Measurements from ENCODE around the gene EFCAB8.
"Not testable (repeated sequence)": the region's sequence is repeated elsewhere in the genome, so short reads cannot be mapped to it uniquely, and the experiment has no call there.

EFCAB8 gene

GRCh38 chr20:32962053-32962452 is 103.3 kb downstream of the EFCAB8 start:
- in situ Hi-C loops (cut with HindIII; ENCODE audit: low pct_unique_long_range_greater_than_20kb, low sequenced_read_pairs), result no loop called here
- no peak for TF ChIP-seq JUND (IDR thresholded peaks at IDR 0.05; ENCODE audit: low read depth)
- DNase-seq (ENCODE audit: low read depth in 1 of 2, low spot score in 1 of 2), result no peak

GRCh38 chr20:32962646-32963045 is 103.9 kb downstream of the EFCAB8 start:
- in situ Hi-C loops (cut with HindIII; ENCODE audit: low pct_unique_long_range_greater_than_20kb, low sequenced_read_pairs), result not testable (repeated sequence)

GRCh38 chr20:32963176-32963575 is 104.5 kb downstream of the EFCAB8 start:
- in situ Hi-C loops (cut with HindIII; ENCODE audit: low pct_unique_long_range_greater_than_20kb, low sequenced_read_pairs), result no loop called here
- DNase-seq (ENCODE audit: low read depth in 1 of 2, low spot score in 1 of 2), result no peak
- TF ChIP-seq JUND (IDR thresholded peaks at IDR 0.05; ENCODE audit: low read depth), result no peak

More at GRCh38 chr20:32962646-32963045, 103.9 kb downstream of the EFCAB8 start:
- DNase-seq (ENCODE audit: low read depth in 1 of 2, low spot score in 1 of 2), result not testable (repeated sequence)

- no peak for DNase-seq (ENCODE audit: low read depth in 1 of 2, low spot score in 1 of 2)
- no peak for TF ChIP-seq JUND (IDR thresholded peaks at IDR 0.05; ENCODE audit: low read depth)
- in situ Hi-C loops (cut with HindIII; ENCODE audit: low pct_unique_long_range_greater_than_20kb, low sequenced_read_pairs), result no loop called here
Observed at GRCh38 chr20:32964575-32964974, 105.9 kb downstream of the EFCAB8 start.

- DNase-seq (ENCODE audit: low read depth in 1 of 2, low spot score in 1 of 2), result no peak
- no peak for TF ChIP-seq JUND (IDR thresholded peaks at IDR 0.05; ENCODE audit: low read depth)
- in situ Hi-C loops (cut with HindIII; ENCODE audit: low pct_unique_long_range_greater_than_20kb, low sequenced_read_pairs), result no loop called here
Observed at GRCh38 chr20:32965115-32965514, 106.4 kb downstream of the EFCAB8 start.

GRCh38 chr20:32965581-32966373 is 107.1 kb downstream of the EFCAB8 start:
- in situ Hi-C loops (cut with HindIII; ENCODE audit: low pct_unique_long_range_greater_than_20kb, low sequenced_read_pairs), result no loop called here
- no peak for TF ChIP-seq JUND (IDR thresholded peaks at IDR 0.05; ENCODE audit: low read depth)
- DNase-seq (ENCODE audit: low read depth in 1 of 2, low spot score in 1 of 2), result no peak

GRCh38 chr20:32966382-32966781 is 107.7 kb downstream of the EFCAB8 start:
- no peak for TF ChIP-seq JUND (IDR thresholded peaks at IDR 0.05; ENCODE audit: low read depth)

GRCh38 chr20:32966881-32967781 is 108.4 kb downstream of the EFCAB8 start:
- DNase-seq (ENCODE audit: low read depth in 1 of 2, low spot score in 1 of 2), result no peak
- no peak for TF ChIP-seq JUND (IDR thresholded peaks at IDR 0.05; ENCODE audit: low read depth)
- in situ Hi-C loops (cut with HindIII; ENCODE audit: low pct_unique_long_range_greater_than_20kb, low sequenced_read_pairs), result no loop called here

More at GRCh38 chr20:32966382-32966781, 107.7 kb downstream of the EFCAB8 start:
- no peak for DNase-seq (ENCODE audit: low read depth in 1 of 2, low spot score in 1 of 2)
- in situ Hi-C loops (cut with HindIII; ENCODE audit: low pct_unique_long_range_greater_than_20kb, low sequenced_read_pairs), result no loop called here

- no peak for TF ChIP-seq JUND (IDR thresholded peaks at IDR 0.05; ENCODE audit: low read depth)
- in situ Hi-C loops (cut with HindIII; ENCODE audit: low pct_unique_long_range_greater_than_20kb, low sequenced_read_pairs), result no loop called here
- DNase-seq (ENCODE audit: low read depth in 1 of 2, low spot score in 1 of 2), result no peak
Observed at GRCh38 chr20:32967961-32968457, 109.3 kb downstream of the EFCAB8 start.

- DNase-seq (ENCODE audit: low read depth in 1 of 2, low spot score in 1 of 2), result no peak
- no peak for TF ChIP-seq JUND (IDR thresholded peaks at IDR 0.05; ENCODE audit: low read depth)
- in situ Hi-C loops (cut with HindIII; ENCODE audit: low pct_unique_long_range_greater_than_20kb, low sequenced_read_pairs), result no loop called here
Observed at GRCh38 chr20:32968478-32969241, 109.9 kb downstream of the EFCAB8 start.

GRCh38 chr20:32969356-32970114 is 110.8 kb downstream of the EFCAB8 start:
- in situ Hi-C loops (cut with HindIII; ENCODE audit: low pct_unique_long_range_greater_than_20kb, low sequenced_read_pairs), result no loop called here
- no peak for TF ChIP-seq JUND (IDR thresholded peaks at IDR 0.05; ENCODE audit: low read depth)
- DNase-seq (ENCODE audit: low read depth in 1 of 2, low spot score in 1 of 2), result no peak
